Chondrocyte (in vitro differentiated cells): ENCODE results near the gene AGPAT4. TPM values are rescaled to one million over a fixed set of nuclear protein-coding genes. Genes with fewer than 3 reads are reported as not detected.

Experiments
- DNase-seq: peaks from one replicate; pipeline ENCODE4 v3.0.0; 2021; ENCODE audit warnings: mixed read lengths, low spot score
- H3K27ac Mint-ChIP-seq: one replicate; pipeline ENCODE4 v1.8.0; 2021; ENCODE audit warnings: mild to moderate bottlenecking, moderate library complexity, mixed read lengths; ENCODE audit not compliant: unreplicated experiment
- H3K27me3 Mint-ChIP-seq: 2 replicates; pipeline ENCODE4 v1.8.0; 2021; ENCODE audit warnings: low read depth, mixed read lengths
- H3K36me3 Mint-ChIP-seq: 2 replicates; pipeline ENCODE4 v1.8.0; 2021; ENCODE audit warnings: low read depth, mixed read lengths
- H3K4me1 Mint-ChIP-seq: 2 replicates; pipeline ENCODE4 v1.8.0; 2021; ENCODE audit warnings: low read depth, mild to moderate bottlenecking, mixed read lengths
- H3K4me3 Mint-ChIP-seq: one replicate; pipeline ENCODE4 v1.8.0; 2021; ENCODE audit warnings: mild to moderate bottlenecking, moderate library complexity, mixed read lengths; ENCODE audit not compliant: unreplicated experiment
- H3K9me3 Mint-ChIP-seq: 2 replicates; pipeline ENCODE4 v1.8.0; 2021; ENCODE audit warnings: low read depth, mixed read lengths
- CTCF ChIP-seq: fragments of 200-600 bp; sonication (generic); IDR thresholded peaks from 2 replicates; pipeline ENCODE4 v1.5.0; 2021; ENCODE audit warnings: antibody characterized with exemption, mild to moderate bottlenecking, moderate library complexity
- total RNA-seq: library from RNA; stranded (reverse); gene quantifications from 3 replicates; pipeline ENCODE4 v1.2.1, GENCODE V29; 2021

The AGPAT4 gene
- total RNA-seq, 1 donor from 2014 or later, result 11.9 TPM

- Mint-ChIP-seq H3K27ac (no peak overlapping the region), H3K27me3 (no peaks in the 10 kb centered on the region), H3K4me3 (no peak overlapping the region), H3K9me3 (peaks cover 11% of the 10 kb centered on the region), H3K36me3 (peaks cover 9% of the 10 kb centered on the region), H3K4me1 (no peaks in the 10 kb centered on the region)
- no peak for DNase-seq
- TF ChIP-seq CTCF, result no peak
Measured at GRCh38 chr6:161192636-161193411, 81.0 kb downstream of the AGPAT4 start.

GRCh38 chr6:161191671-161192070 is 82.2 kb downstream of the AGPAT4 start:
- no peak overlapping the region for H3K4me3 Mint-ChIP-seq
- H3K27ac Mint-ChIP-seq, result no peak overlapping the region
- peaks cover 2% of the 10 kb centered on the region for H3K4me1 Mint-ChIP-seq
- DNase-seq, result no peak
- H3K36me3 Mint-ChIP-seq, result peaks cover 9% of the 10 kb centered on the region
- H3K27me3 Mint-ChIP-seq, result no peaks in the 10 kb centered on the region
- TF ChIP-seq CTCF, result no peak
- H3K9me3 Mint-ChIP-seq, result peaks cover 11% of the 10 kb centered on the region

- Mint-ChIP-seq H3K27me3 (no peaks in the 10 kb centered on the region), H3K4me3 (no peak overlapping the region), H3K9me3 (peaks cover 11% of the 10 kb centered on the region), H3K36me3 (peaks cover 9% of the 10 kb centered on the region), H3K27ac (no peak overlapping the region), H3K4me1 (peaks cover 8% of the 10 kb centered on the region)
- TF ChIP-seq CTCF, result no peak
- no peak for DNase-seq
Measured at GRCh38 chr6:161191007-161191406, 82.9 kb downstream of the AGPAT4 start.

GRCh38 chr6:161189891-161190290 is 84.0 kb downstream of the AGPAT4 start:
- Mint-ChIP-seq H3K4me3 (no peak overlapping the region), H3K27ac (no peak overlapping the region), H3K4me1 (peaks cover 11% of the 10 kb centered on the region), H3K9me3 (peaks cover 11% of the 10 kb centered on the region), H3K27me3 (no peaks in the 10 kb centered on the region), H3K36me3 (peaks cover 9% of the 10 kb centered on the region)
- no peak for TF ChIP-seq CTCF
- DNase-seq, result no peak

- Mint-ChIP-seq H3K4me3 (no peak overlapping the region), H3K27me3 (no peaks in the 10 kb centered on the region), H3K36me3 (peaks cover 10% of the 10 kb centered on the region), H3K9me3 (peaks cover 11% of the 10 kb centered on the region), H3K27ac (no peak overlapping the region), H3K4me1 (peaks cover 11% of the 10 kb centered on the region)
- no peak for TF ChIP-seq CTCF
- no peak for DNase-seq
Measured at GRCh38 chr6:161188547-161189465, 85.1 kb downstream of the AGPAT4 start.
